Activated CD4-positive, alpha-beta T cell treated with anti-CD3 and anti-CD28 coated beads for 36 hours (primary cell): ENCODE measurements around the gene KLHL29. TPM values are rescaled to one million over a fixed set of nuclear protein-coding genes. Genes with fewer than 3 reads are reported as not detected.

ENCODE experiments used
- ATAC-seq: fragments of 200-7000 bp; cut with Tn5 transposase; one replicate; pipeline ENCODE4 v1.10.0; 2021; ENCODE audit warnings: mild to moderate bottlenecking, moderate library complexity
- CTCF ChIA-PET: fragments of 350-600 bp; sonication (Branson Sonifier 250); formaldehyde crosslinking; loops from one replicate; lab custom pipeline; 2021; ENCODE audit warnings: antibody characterized with exemption; lab: Charles Lee
- POLR2A ChIA-PET: fragments of 350-600 bp; sonication (Branson Sonifier 250); formaldehyde crosslinking; loops from one replicate; lab custom pipeline; 2021; ENCODE audit warnings: antibody characterized with exemption, inconsistent platforms; lab: Charles Lee
- DNase-seq: peaks from one replicate; pipeline ENCODE4 v3.0.0-alpha.2; 2020
- H3K27ac Mint-ChIP-seq: one replicate; pipeline ENCODE4 v1.8.0; 2021; ENCODE audit warnings: mixed read lengths
- H3K27me3 Mint-ChIP-seq: one replicate; pipeline ENCODE4 v1.8.0; 2021; ENCODE audit warnings: mixed read lengths
- H3K36me3 Mint-ChIP-seq: one replicate; pipeline ENCODE4 v1.8.0; 2021; ENCODE audit warnings: low read depth, mixed read lengths
- H3K4me1 Mint-ChIP-seq: one replicate; pipeline ENCODE4 v1.8.0; 2021; ENCODE audit warnings: mixed read lengths
- H3K4me3 Mint-ChIP-seq: one replicate; pipeline ENCODE4 v1.8.0; 2021; ENCODE audit warnings: mild to moderate bottlenecking, moderate library complexity, mixed read lengths
- H3K9me3 Mint-ChIP-seq: one replicate; pipeline ENCODE4 v1.8.0; 2021; ENCODE audit warnings: low read depth, mixed read lengths
- intact Hi-C, 2 experiments: fragments of 100-400 bp; cut with DNase I in 1 of 2; cut with micrococcal nuclease in 1 of 2; formaldehyde crosslinking; loops; one replicate each; pipeline versions ENCODE4 v1.14.2 to v1.15.1; 2022 to 2024; cut with DNase I, micrococcal nuclease
- total RNA-seq, 2 experiments: library from RNA; stranded (reverse); gene quantifications; one replicate each; pipeline ENCODE4 v1.2.3, GENCODE V29; 2021

The KLHL29 gene
- total RNA-seq, 2 experiments from 2014 or later, result 1.7 to 2.0 TPM

DNA sequence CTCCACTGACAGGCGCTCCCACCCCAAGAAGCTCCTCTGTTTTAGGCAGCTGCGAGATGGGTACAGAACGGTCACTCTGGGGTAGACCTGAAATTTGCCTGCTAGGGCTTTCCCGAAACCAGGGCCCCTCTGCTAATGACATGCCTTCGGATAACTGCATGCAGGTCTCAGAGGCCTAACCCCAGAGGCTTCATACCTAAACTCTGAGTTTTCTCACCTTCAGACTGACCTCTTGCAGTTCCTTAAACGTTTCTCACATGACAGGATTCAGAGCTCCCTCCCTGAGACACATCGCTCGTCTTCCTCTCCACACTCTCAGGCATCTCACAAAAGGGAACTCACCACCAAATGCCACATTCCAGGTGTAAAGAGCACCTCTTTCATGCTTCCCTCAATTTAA lies 11.3 kb upstream of the KLHL29 start:
- Mint-ChIP-seq H3K4me1 (no peaks in the 10 kb centered on the region), H3K4me3 (no peak overlapping the region), H3K9me3 (no peaks in the 10 kb centered on the region), H3K27ac (no peak overlapping the region), H3K27me3 (peaks cover 12% of the 10 kb centered on the region), H3K36me3 (no peaks in the 10 kb centered on the region)
- intact Hi-C loops, result no loop called here
- ChIA-PET POLR2A (no interaction called here), CTCF (interaction anchor here (0.7 kb wide), 1 partner anchor 103 kb away, joined by 3 read pairs; no protein-coding TSS in a partner anchor)
- ATAC-seq, result no peak
- no peak for DNase-seq

DNA sequence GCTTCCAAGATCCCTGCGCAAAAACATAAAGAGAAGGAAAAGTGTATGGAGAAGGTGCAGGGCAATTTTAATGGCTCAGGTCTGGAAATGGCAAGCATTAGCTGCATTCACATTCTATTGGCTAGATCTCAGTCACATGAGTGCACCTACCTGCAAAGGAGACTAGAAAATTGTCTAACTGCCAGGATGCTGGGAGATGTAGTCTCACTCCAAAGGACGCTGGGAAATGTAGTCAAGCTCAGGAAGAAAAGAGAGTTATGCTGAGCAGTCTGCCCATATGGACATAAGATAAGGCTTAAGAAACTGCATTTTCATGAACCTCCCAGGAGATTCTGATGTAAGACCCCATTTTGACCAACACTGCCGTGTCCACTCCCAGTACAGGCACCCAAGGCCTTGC lies 9.5 kb upstream of the KLHL29 start:
- peaks cover 4% of the 10 kb centered on the region for H3K4me1 Mint-ChIP-seq

DNA sequence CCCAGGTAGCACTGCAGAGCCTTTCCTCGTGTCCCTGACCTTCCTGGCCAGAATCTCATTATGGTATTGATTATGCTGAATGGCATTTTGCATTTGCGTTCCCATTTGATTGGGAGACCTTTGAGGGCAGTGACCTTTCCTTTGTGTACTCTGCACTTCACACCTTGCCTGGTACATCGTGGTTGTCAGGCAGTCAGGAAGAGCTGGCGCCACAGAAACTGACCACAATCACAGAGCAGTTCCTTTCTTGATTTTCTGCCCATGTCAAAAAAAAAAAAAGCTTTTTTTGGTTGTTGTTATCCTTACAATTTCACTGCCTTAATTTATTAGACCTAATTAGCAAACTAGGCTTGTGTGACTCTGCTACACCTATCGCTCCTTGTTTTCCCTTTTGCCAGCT lies 8.9 kb upstream of the KLHL29 start:
- H3K27me3 Mint-ChIP-seq, result peaks cover 14% of the 10 kb centered on the region
- POLR2A ChIA-PET, result no interaction called here
- no peak overlapping the region for H3K4me3 Mint-ChIP-seq
- CTCF ChIA-PET, result interaction anchor here (0.6 to 0.7 kb wide), 2 partner anchors 65 to 171 kb away, joined by 3 read pairs; no protein-coding TSS in a partner anchor
- DNase-seq (no peak), ATAC-seq (no peak)
- intact Hi-C loops, result no loop called here
- peaks cover 10% of the 10 kb centered on the region for H3K4me1 Mint-ChIP-seq
- no peaks in the 10 kb centered on the region for H3K36me3 Mint-ChIP-seq
- H3K27ac Mint-ChIP-seq, result no peak overlapping the region
- H3K9me3 Mint-ChIP-seq, result no peaks in the 10 kb centered on the region

More for the DNA sequence above, 9.5 kb upstream of the KLHL29 start:
- no peaks in the 10 kb centered on the region for H3K36me3 Mint-ChIP-seq
- POLR2A ChIA-PET, result no interaction called here
- H3K27me3 Mint-ChIP-seq, result peaks cover 12% of the 10 kb centered on the region
- DNase-seq, result no peak
- intact Hi-C loops, result no loop called here
- H3K27ac Mint-ChIP-seq, result no peak overlapping the region
- no peak overlapping the region for H3K4me3 Mint-ChIP-seq
- CTCF ChIA-PET, result interaction anchor here (0.6 kb wide), 1 partner anchor 171 kb away, joined by 3 read pairs; no protein-coding TSS in a partner anchor
- peak; percentile 76 for ATAC-seq
- no peaks in the 10 kb centered on the region for H3K9me3 Mint-ChIP-seq

DNA sequence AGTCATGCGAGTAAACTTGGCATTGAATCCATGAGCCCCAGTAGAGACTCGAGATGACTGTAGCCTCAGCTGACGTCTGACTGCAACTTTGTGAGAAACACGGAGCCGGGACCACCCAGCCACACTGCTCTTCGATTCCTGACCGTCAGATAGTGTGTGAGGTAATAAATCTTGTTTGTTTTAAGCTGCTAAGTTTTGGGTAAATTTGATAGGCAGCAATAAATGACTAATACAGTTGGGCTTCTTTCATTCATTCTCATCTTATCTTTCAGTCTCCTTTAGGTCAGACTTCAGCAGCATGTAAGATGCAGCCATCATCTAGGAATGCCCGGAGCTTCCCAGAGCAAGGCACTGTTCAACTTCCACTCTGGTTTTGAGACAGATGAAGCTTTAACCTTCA lies 8.0 kb upstream of the KLHL29 start:
- POLR2A ChIA-PET, result no interaction called here
- ATAC-seq, result no peak
- intact Hi-C loops, result no loop called here

DNA sequence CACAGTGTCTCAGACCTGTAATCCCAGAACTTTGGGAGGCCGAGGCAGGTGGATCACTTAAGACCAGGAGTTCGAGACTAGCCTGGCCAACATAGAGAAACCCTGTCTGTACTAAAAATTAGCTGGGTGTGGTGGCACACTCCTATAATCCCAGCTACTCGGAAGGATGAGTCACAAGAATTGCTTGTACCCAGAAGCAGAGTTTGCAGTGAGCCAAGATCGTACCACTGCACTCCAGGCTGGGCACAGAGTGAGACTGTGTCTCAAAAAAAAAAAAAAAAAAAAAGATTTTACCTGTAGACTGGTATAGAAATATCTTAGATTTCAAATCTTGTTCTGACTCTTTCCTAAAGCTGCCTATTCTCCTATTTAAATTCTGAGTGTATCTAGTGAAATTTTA lies 7.2 kb upstream of the KLHL29 start:
- POLR2A ChIA-PET, result no interaction called here
- no peak for DNase-seq
- Mint-ChIP-seq H3K27ac (no peak overlapping the region), H3K4me3 (no peak overlapping the region), H3K9me3 (no peaks in the 10 kb centered on the region), H3K27me3 (peaks cover 21% of the 10 kb centered on the region), H3K4me1 (peaks cover 15% of the 10 kb centered on the region), H3K36me3 (no peaks in the 10 kb centered on the region)
- CTCF ChIA-PET, result no interaction called here
- intact Hi-C loops, result no loop called here
- no peak for ATAC-seq

More for the DNA sequence above, 8.0 kb upstream of the KLHL29 start:
- no peak overlapping the region for H3K4me3 Mint-ChIP-seq
- H3K27me3 Mint-ChIP-seq, result peaks cover 15% of the 10 kb centered on the region
- H3K4me1 Mint-ChIP-seq, result peaks cover 15% of the 10 kb centered on the region
- CTCF ChIA-PET, result no interaction called here
- H3K27ac Mint-ChIP-seq, result no peak overlapping the region
- no peaks in the 10 kb centered on the region for H3K9me3 Mint-ChIP-seq
- no peaks in the 10 kb centered on the region for H3K36me3 Mint-ChIP-seq
- DNase-seq, result no peak

DNA sequence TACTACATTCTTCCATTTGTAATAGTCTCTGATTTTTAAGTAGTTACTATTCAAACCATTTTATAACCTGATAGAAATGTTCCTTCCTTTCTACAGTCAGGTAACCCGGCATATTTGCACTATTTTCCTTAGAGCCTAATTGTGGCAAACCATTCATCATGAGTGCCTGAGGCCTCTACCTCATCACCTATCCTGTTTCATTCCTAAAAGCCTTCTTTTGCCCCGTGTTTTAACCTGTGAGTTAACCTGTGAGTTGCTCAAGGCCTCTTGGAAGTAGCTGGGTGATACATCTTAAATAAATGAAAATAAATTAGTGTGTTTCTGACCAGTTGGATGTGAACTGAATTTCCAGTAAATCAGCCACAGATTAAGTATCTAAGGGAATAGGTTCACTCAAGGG lies 6.5 kb upstream of the KLHL29 start:
- ChIA-PET POLR2A (no interaction called here), CTCF (interaction anchor here (1.1 kb wide), 1 partner anchor 27 kb away, joined by 4 read pairs; no protein-coding TSS in a partner anchor)
- H3K9me3 Mint-ChIP-seq, result no peaks in the 10 kb centered on the region
- no peak for ATAC-seq
- H3K27ac Mint-ChIP-seq, result no peak overlapping the region
- no peak for DNase-seq
- no peaks in the 10 kb centered on the region for H3K36me3 Mint-ChIP-seq
- H3K4me3 Mint-ChIP-seq, result no peak overlapping the region
- H3K27me3 Mint-ChIP-seq, result peaks cover 28% of the 10 kb centered on the region
- peaks cover 15% of the 10 kb centered on the region for H3K4me1 Mint-ChIP-seq
- intact Hi-C loops, result no loop called here

DNA sequence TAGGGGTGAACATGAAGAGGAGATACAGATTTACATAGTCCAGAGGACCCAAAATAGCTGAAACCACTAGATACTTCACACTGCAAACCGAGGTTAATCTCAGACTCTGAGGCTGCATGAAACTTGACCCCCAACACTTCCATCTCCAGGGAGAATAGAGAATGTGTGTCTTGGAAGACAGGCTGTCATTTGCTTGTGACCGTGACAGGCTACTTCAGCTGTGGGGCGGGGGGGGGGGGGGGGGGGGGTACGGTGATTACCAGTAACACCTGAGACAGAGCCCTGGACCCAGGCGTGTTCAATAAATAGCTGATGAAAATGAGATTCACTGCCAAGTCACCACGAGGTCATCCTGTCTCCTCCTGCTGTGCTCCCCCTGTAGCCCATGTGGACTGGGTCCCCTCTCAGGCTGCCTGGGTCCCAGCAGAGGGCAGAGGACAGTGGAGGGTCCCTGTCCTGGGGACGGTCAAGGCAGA lies 5.7 kb upstream of the KLHL29 start:
- ChIA-PET CTCF (interaction anchor here (1.1 kb wide), 1 partner anchor 28 kb away, joined by 4 read pairs; no protein-coding TSS in a partner anchor), POLR2A (no interaction called here)
- ATAC-seq (no peak), DNase-seq (no peak)
- H3K27me3 Mint-ChIP-seq, result peaks cover 32% of the 10 kb centered on the region
- H3K4me3 Mint-ChIP-seq, result no peak overlapping the region
- peaks cover 18% of the 10 kb centered on the region for H3K4me1 Mint-ChIP-seq
- intact Hi-C loops, result no loop called here
- no peaks in the 10 kb centered on the region for H3K36me3 Mint-ChIP-seq
- H3K9me3 Mint-ChIP-seq, result no peaks in the 10 kb centered on the region
- no peak overlapping the region for H3K27ac Mint-ChIP-seq

DNA sequence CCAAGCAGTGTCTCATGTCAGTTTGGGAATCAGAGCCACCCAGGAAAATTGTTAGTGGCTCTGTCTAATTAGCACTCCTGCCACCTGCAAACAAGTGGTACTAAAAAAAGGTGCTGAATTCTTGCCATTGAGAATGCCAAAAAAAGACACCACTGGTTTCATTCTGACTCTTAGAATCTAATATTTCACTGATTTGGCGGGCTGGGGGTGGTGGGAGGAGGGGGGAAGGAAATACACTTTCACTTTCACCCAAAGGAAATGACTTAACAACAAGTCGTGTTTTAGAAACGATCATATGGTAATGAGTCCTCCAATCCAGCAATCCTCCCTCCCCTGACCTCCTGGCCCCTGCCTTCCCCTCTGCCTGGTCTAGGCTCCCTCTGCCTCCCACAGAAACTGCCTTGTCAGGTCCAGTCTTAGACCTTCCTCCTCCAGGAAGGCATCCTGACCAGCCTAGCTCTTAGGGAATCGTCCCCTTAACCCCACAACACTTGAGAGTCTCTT lies 4.4 kb upstream of the KLHL29 start:
- ChIA-PET CTCF (no interaction called here), POLR2A (no interaction called here)
- Mint-ChIP-seq H3K4me1 (peaks cover 21% of the 10 kb centered on the region), H3K9me3 (no peaks in the 10 kb centered on the region), H3K27me3 (peaks cover 34% of the 10 kb centered on the region), H3K4me3 (peak overlapping the region; percentile 34), H3K36me3 (no peaks in the 10 kb centered on the region), H3K27ac (peak overlapping the region; percentile 94)
- intact Hi-C loops, result loop anchor here in 1 of 2 experiments (2.0 to 10.0 kb wide), 3 partner anchors 56 to 694 kb away; partner anchors contain the start of genes ATAD2B and SF3B6
- DNase-seq (peak; percentile 76), ATAC-seq (peak; percentile 71)

DNA sequence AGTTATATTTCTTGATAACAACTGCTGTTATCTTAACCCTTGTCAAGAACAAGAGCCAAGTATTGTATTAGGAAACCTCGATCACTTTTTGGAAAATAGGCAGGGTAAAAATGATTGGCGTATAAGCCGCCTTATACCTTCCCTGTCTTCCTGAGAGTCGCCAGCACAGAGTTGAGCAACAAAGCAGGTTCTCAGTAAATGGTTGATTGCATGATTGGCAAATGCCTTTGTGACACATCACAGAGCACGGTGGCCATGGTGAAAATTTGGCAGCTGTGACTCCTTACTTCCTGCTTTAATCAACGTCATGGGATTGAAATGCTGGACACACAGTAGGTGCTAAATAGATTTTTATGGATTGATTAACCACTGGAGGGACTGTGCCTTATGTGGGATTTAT lies 3.9 kb upstream of the KLHL29 start:
- Mint-ChIP-seq H3K4me3 (peak overlapping the region; percentile 34), H3K4me1 (peaks cover 21% of the 10 kb centered on the region), H3K27me3 (peaks cover 32% of the 10 kb centered on the region), H3K36me3 (no peaks in the 10 kb centered on the region), H3K27ac (peak overlapping the region; percentile 94), H3K9me3 (no peaks in the 10 kb centered on the region)
- ChIA-PET POLR2A (no interaction called here), CTCF (no interaction called here)
- peak; percentile 42 for ATAC-seq
- DNase-seq, result peak; percentile 60
- intact Hi-C loops, result loop anchor here in 1 of 2 experiments (2.0 to 10.0 kb wide), 3 partner anchors 56 to 694 kb away; partner anchors contain the start of genes ATAD2B and SF3B6

DNA sequence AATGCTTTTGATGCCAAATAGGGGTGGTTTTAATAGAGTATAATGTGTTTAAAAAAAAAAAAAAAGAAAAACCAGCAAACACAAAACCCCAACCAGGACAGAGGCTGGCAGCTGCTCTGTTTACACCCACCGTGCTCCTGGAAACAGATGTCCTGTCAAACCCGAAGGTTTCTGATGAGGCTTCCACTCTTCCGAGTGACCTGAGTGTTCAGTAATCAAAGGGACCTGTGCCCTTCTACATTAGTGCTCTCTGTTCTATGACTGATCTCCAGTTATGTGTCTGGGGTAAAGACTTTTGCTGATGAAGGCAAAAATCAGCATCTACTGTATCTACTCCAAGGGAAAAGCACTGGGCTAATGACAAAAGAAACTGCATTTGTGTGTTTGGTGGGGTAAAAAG lies 3.5 kb upstream of the KLHL29 start:
- Mint-ChIP-seq H3K4me1 (peaks cover 24% of the 10 kb centered on the region), H3K36me3 (no peaks in the 10 kb centered on the region), H3K4me3 (no peak overlapping the region), H3K27ac (no peak overlapping the region), H3K9me3 (no peaks in the 10 kb centered on the region), H3K27me3 (peaks cover 32% of the 10 kb centered on the region)
- no peak for DNase-seq
- intact Hi-C loops, result loop anchor here in 1 of 2 experiments (2.0 to 10.0 kb wide), 3 partner anchors 55 to 693 kb away; partner anchors contain the start of genes ATAD2B and SF3B6
- ChIA-PET POLR2A (no interaction called here), CTCF (no interaction called here)
- no peak for ATAC-seq

DNA sequence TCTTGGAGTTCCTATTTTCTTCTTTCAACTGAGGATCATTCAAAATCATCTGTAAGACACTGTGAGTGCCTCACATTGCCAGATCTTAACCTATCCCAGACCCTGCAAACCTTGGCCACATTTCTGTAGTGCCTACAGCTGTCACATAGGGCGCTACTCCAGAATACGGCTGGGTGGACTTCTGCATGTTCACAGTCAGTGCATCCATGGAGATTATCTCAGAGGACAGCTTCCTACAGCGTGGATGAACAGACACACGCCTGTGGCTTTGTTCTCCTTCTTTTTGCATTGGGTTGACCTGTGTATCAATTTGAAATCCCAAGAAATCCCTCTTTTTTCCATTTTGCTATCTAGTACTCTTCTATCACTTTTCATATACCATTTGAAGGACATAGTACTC lies 1.9 kb upstream of the KLHL29 start:
- Mint-ChIP-seq H3K36me3 (no peaks in the 10 kb centered on the region), H3K27ac (no peak overlapping the region), H3K4me1 (peaks cover 24% of the 10 kb centered on the region), H3K4me3 (no peak overlapping the region), H3K27me3 (peaks cover 39% of the 10 kb centered on the region), H3K9me3 (no peaks in the 10 kb centered on the region)
- DNase-seq (no peak), ATAC-seq (no peak)
- CTCF ChIA-PET, result no interaction called here
- POLR2A ChIA-PET, result no interaction called here
- intact Hi-C loops, result loop anchor here in 1 of 2 experiments (10.0 kb wide), 2 partner anchors 542 to 692 kb away; partner anchors contain the start of genes ATAD2B and SF3B6

DNA sequence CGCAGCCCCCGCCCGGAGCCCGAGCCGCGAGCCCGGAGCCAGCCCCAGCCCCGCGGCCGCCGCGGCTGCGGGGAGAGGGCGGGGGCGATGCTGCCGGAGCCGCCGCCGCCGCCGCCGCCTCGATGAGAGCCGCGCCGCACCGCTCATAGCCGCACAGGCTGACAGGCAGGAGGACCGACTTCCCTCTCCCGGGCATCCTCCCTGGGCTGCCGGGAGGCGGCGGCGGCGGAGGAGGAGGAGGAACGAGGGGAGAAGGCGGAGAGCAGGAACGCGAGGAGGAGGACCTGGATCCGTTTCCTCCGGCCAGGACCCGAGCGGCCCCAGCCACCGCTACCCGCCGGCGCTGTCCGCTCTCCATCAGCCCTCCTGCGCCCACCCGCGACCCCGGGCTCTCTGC lies 370 bp downstream of the KLHL29 start:
- DNase-seq, result peak; percentile 50
- POLR2A ChIA-PET, result no interaction called here

More for the DNA sequence above, 370 bp downstream of the KLHL29 start:
- Mint-ChIP-seq H3K4me3 (peak overlapping the region; percentile 76), H3K36me3 (no peaks in the 10 kb centered on the region), H3K9me3 (no peaks in the 10 kb centered on the region), H3K27me3 (peaks cover 59% of the 10 kb centered on the region), H3K4me1 (peaks cover 25% of the 10 kb centered on the region), H3K27ac (no peak overlapping the region)
- CTCF ChIA-PET, result no interaction called here
- intact Hi-C loops, result loop anchor here in 1 of 2 experiments (2.0 to 10.0 kb wide), 3 partner anchors 147 to 689 kb away; partner anchors contain the start of genes ATAD2B and SF3B6
- peak; percentile 36 for ATAC-seq
